Mammary epithelial cell (primary cell): ENCODE data around the gene IMMP2L.

Experiments
- EZH2 ChIP-seq: IDR thresholded peaks from 2 replicates; pipeline ENCODE4 v1.6.1; 2012; ENCODE audit warnings: low read length, inconsistent platforms, borderline replicate concordance
- TF ChIP-seq, protein P1 (sequence below), 2 donors: IDR thresholded peaks in 1 of 2; conservative IDR thresholded peaks in 1 of 2; 2 replicates each; pipeline ENCODE4 v1.5.1; 2011 to 2012; ENCODE audit warnings: inconsistent platforms in 2 of 2, low read length in 2 of 2, mild to moderate bottlenecking in 2 of 2, control low read depth in 1 of 2, low read depth in 1 of 2; ENCODE audit not compliant: insufficient read depth in 1 of 2; ENCODE audit errors: extremely low read depth in 1 of 2

DNA sequence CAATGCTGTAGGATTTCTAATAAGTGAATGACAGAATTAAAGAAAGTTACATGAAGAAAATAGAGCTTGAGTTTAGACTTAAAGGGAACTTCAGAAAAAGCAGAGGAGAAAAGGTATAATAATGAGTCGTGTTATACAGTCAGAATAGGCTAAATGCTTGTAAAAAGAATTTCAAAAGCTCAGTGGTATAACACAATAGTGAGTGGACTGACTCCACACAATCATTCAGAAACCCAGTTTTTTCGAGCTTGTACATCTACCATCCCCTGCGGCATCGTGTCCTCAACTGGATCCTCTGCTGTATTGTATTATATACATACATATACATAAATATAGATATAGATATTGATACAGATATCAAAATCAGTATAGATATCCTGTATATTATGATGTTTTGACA lies 52.2 kb downstream of the IMMP2L start:
- TF ChIP-seq, protein P1, sequence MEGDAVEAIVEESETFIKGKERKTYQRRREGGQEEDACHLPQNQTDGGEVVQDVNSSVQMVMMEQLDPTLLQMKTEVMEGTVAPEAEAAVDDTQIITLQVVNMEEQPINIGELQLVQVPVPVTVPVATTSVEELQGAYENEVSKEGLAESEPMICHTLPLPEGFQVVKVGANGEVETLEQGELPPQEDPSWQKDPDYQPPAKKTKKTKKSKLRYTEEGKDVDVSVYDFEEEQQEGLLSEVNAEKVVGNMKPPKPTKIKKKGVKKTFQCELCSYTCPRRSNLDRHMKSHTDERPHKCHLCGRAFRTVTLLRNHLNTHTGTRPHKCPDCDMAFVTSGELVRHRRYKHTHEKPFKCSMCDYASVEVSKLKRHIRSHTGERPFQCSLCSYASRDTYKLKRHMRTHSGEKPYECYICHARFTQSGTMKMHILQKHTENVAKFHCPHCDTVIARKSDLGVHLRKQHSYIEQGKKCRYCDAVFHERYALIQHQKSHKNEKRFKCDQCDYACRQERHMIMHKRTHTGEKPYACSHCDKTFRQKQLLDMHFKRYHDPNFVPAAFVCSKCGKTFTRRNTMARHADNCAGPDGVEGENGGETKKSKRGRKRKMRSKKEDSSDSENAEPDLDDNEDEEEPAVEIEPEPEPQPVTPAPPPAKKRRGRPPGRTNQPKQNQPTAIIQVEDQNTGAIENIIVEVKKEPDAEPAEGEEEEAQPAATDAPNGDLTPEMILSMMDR (conservative IDR thresholded peaks at IDR 0.05 in 1 of 2, IDR thresholded peaks at IDR 0.05 in 1 of 2; ENCODE audit: extremely low read depth in 1 of 2, insufficient read depth in 1 of 2, low read depth in 1 of 2, low read length in 2 of 2), result no peak
- no peak for TF ChIP-seq EZH2
